HUDEP-2 (cell line): ENCODE results near the gene USP6.
"Not testable (repeated sequence)": the region's sequence is repeated elsewhere in the genome, so short reads cannot be mapped to it uniquely, and the experiment has no call there.

ENCODE experiments used
- DNase-seq, 76 experiments: peaks; one replicate each; lab custom pipeline; 2025; ENCODE audit not compliant: unreplicated experiment in 76 of 76; lab: John Stamatoyannopoulos, UW

Gene USP6

GRCh38 chr17:5121186-5121841 lies 5.5 kb downstream of the USP6 start:
- no peak for DNase-seq

GRCh38 chr17:5122056-5122455 lies 6.2 kb downstream of the USP6 start:
- not testable (repeated sequence) for DNase-seq

GRCh38 chr17:5122586-5123342 lies 6.9 kb downstream of the USP6 start:
- no peak for DNase-seq

- no peak for DNase-seq
Observed at GRCh38 chr17:5123343-5124124, 7.7 kb downstream of the USP6 start.

GRCh38 chr17:5124125-5124760 lies 8.4 kb downstream of the USP6 start:
- not testable (repeated sequence) for DNase-seq

- DNase-seq, result not testable (repeated sequence)
Observed at GRCh38 chr17:5124896-5125295, 9.1 kb downstream of the USP6 start.

- DNase-seq, result no peak
Observed at GRCh38 chr17:5126719-5127488, 11.1 kb downstream of the USP6 start.

- DNase-seq, result no peak
Observed at GRCh38 chr17:5127910-5128309, 12.1 kb downstream of the USP6 start.

- not testable (repeated sequence) for DNase-seq
Observed at GRCh38 chr17:5128387-5128786, 12.6 kb downstream of the USP6 start.

- DNase-seq, result no peak
Observed at GRCh38 chr17:5128905-5129535, 13.2 kb downstream of the USP6 start.

- not testable (repeated sequence) for DNase-seq
Observed at GRCh38 chr17:5129770-5130169, 13.9 kb downstream of the USP6 start.

- DNase-seq, result not testable (repeated sequence)
Observed at GRCh38 chr17:5130261-5130660, 14.4 kb downstream of the USP6 start.

- not testable (repeated sequence) for DNase-seq
Observed at GRCh38 chr17:5130687-5131086, 14.9 kb downstream of the USP6 start.

- DNase-seq, result no peak
Observed at GRCh38 chr17:5131146-5131715, 15.4 kb downstream of the USP6 start.

GRCh38 chr17:5131799-5132502 lies 16.1 kb downstream of the USP6 start:
- DNase-seq, result not testable (repeated sequence)

- DNase-seq, result not testable (repeated sequence)
Observed at GRCh38 chr17:5132503-5133225, 16.8 kb downstream of the USP6 start.

- no peak for DNase-seq
Observed at GRCh38 chr17:5133311-5133710, 17.5 kb downstream of the USP6 start.

- DNase-seq, result not testable (repeated sequence)
Observed at GRCh38 chr17:5133961-5134360, 18.1 kb downstream of the USP6 start.
